ENCODE data around the gene NABP1.

The NABP1 gene, protein sequence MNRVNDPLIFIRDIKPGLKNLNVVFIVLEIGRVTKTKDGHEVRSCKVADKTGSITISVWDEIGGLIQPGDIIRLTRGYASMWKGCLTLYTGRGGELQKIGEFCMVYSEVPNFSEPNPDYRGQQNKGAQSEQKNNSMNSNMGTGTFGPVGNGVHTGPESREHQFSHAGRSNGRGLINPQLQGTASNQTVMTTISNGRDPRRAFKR

DNA sequence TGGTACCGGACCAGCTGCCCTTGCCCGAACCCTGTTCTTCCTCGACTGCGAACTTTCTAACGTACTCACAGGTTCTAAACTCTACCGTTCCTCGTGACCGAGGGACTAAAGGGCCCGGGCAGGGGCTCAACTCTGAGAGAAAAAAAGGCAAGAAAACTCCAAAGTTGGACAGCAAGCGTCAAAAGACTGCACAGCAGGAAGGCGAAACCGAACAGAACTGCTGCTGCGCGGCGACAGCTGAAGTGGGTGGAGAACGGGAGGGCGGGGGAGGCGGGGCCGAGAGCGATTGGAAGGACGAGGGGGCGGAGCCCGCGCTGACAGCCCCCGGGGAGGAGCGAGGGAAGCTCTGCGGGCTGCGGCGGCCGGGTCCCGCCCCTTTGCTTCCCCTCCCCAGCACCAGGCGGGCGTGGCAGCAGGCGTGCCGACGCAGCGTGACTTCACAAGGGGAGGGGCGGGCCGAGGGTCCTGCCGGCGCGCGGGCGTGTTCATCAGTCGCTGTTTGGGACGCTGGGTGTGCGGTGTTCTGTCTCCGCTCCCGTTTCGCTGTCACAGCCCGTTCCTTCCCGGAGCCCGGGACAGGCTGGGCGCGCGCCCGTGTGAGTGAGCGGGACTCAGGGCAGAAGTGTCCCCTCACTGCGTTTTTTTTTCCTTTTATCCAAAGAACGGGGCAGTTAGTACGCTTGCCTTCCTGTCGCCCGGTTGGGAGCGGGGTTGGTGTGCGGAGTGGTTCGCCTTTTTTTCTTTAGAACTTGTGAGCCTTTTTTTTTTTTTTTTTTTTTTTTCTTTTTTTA is at the start of gene NABP1:
Gene NABP1 (plus strand): TSS at position 491 of the 791 bp plus-strand sequence. CDS start 479 bp downstream, outside the sequence.
- H3K27ac ChIP-seq, result peak within 1 kb of the TSS; percentile 80
- TF ChIP-seq ZFX (IDR thresholded peaks at IDR 0.05), result no peak
- TF ChIP-seq, protein P1, sequence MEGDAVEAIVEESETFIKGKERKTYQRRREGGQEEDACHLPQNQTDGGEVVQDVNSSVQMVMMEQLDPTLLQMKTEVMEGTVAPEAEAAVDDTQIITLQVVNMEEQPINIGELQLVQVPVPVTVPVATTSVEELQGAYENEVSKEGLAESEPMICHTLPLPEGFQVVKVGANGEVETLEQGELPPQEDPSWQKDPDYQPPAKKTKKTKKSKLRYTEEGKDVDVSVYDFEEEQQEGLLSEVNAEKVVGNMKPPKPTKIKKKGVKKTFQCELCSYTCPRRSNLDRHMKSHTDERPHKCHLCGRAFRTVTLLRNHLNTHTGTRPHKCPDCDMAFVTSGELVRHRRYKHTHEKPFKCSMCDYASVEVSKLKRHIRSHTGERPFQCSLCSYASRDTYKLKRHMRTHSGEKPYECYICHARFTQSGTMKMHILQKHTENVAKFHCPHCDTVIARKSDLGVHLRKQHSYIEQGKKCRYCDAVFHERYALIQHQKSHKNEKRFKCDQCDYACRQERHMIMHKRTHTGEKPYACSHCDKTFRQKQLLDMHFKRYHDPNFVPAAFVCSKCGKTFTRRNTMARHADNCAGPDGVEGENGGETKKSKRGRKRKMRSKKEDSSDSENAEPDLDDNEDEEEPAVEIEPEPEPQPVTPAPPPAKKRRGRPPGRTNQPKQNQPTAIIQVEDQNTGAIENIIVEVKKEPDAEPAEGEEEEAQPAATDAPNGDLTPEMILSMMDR (conservative IDR thresholded peaks at IDR 0.05), result no peak

DNA sequence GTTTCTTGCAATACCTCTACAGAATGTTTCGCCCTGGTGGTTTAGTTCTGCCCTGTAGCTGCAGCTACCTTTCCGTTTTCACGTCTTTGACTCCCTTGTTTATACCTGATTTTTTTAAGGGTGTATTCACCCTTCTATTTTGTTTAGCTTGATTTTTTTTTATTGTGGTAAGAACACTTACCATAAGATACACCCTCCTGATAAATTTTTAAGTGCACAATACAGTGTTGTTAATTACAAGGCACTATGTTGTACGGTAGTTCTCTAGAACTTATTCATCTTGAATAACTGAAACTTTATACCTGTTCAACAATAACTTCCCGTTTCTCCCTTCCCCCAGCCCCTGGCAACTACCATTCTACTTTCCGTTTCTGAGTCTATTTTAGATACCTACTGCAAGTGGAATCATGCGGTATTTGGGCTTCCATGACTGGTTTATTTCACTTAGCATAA is 48.9 kb upstream of the NABP1 start:
- H3K27ac ChIP-seq, result no peak overlapping the region
- TF ChIP-seq ZFX (IDR thresholded peaks at IDR 0.05), result no peak
- TF ChIP-seq, protein P1 (conservative IDR thresholded peaks at IDR 0.05), result no peak

DNA sequence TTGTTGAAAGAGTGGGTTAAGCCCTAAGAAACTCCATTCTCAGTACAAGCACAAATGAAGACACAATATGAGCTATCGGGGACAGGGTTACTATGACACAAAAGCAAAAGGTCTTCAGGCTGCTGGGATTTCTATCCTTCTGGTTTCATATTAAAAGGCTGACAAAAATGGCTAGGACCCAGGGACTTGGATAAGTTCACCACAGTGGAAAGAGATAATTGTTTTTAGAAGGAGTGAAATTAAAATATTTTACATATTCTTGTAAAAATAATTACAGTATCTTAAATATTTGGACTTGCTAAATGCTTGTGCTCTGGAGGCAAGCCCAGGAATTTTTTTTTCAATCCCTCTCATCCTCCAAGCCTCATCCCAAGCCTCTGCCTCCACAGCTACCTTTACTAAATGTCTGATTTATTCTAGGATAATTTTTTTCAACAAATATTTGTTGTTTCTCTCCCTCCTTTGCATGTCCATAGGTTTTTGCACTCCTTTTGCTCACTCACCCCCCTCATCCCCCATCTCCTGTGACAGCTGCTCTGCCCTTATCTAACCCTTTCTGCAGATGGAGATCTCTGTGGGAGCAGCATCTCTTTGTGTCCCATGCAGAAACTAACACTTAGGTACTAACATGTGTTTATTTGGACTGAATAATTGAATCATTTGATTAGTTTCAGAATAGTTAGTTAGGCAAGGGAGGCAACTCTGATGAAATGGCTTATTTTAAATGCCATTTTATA is 47.8 kb upstream of the NABP1 start:
- H3K27ac ChIP-seq, result no peak overlapping the region
- TF ChIP-seq, protein P1 (conservative IDR thresholded peaks at IDR 0.05), result no peak
- no peak for TF ChIP-seq ZFX (IDR thresholded peaks at IDR 0.05)

DNA sequence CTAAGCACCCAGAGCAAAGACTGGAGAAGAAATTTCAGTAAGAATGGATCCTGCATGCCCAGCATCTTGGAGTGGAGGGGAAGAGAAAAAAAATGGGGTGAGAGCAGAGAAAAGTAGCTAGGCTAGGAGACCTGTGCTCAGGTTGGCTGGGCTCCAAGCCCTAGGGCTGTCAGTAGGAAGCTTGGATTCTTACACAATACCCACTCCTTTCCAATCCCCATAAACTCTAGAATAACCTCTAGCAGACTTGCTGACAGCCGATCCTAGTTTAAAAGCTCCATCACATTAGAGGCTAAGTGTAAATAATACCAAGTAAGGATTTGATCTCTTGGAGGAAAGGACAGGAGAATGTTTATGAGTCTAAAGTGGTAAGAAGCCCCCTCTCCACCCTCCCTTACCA is 46.2 kb upstream of the NABP1 start:
- no peak for TF ChIP-seq ZFX (IDR thresholded peaks at IDR 0.05)
- TF ChIP-seq, protein P1 (conservative IDR thresholded peaks at IDR 0.05), result no peak
- H3K27ac ChIP-seq, result no peak overlapping the region

DNA sequence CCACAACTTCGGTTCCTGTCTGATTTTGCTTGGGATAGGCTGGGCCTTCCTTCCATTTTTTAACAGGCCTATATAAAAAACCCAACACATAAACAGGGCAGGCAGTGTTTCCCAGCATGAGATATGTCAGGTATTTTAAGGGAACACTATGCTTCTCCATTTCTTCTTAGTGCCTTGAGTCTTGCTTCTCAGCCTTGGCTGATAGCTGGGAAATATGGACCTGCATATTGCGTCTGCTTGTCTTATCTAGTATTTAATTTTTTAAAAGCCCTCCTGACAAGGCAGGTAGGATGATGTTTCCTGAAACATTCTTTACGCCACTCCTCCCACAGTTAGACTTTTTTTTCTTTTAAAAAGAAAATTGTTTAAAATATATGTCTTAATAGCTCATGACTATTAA is 45.5 kb upstream of the NABP1 start:
- H3K27ac ChIP-seq, result no peak overlapping the region
- TF ChIP-seq ZFX (IDR thresholded peaks at IDR 0.05), result no peak
- TF ChIP-seq, protein P1 (conservative IDR thresholded peaks at IDR 0.05), result no peak

DNA sequence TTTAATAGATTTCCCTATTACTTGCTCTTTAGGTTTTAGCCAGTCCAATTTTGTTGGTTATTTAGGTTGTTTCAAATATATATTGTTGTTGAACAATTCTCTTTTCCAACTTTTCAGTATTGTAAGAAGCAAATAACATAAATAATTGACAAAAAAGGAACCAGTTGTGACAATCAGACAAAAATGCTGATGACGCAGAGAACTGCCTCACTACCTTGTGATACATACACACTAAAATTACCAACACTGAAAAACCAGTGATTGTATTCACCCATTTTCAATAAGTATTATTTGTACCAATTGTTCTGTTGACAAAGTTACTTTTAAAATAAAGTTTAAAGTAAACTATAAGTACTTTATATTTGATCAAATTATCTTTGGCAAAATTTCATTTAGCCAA is 43.1 kb upstream of the NABP1 start:
- H3K27ac ChIP-seq, result no peak overlapping the region
- TF ChIP-seq, protein P1 (conservative IDR thresholded peaks at IDR 0.05), result no peak
- no peak for TF ChIP-seq ZFX (IDR thresholded peaks at IDR 0.05)

All from C4-2B (cell line).